HEK293T (cell line): Measurements from ENCODE around the gene FAM111A.

ENCODE experiments used
- ARNT ChIP-seq: fragments of 450-650 bp; IDR thresholded peaks from 2 replicates; pipeline ENCODE4 v1.6.1; 2017; ENCODE audit warnings: mild to moderate bottlenecking
- BHLHE40 ChIP-seq: fragments of 450-650 bp; IDR thresholded peaks from 2 replicates; pipeline ENCODE4 v1.6.1; 2016; ENCODE audit warnings: mild to moderate bottlenecking, moderate library complexity, borderline replicate concordance
- ELF4 ChIP-seq: fragments of 450-650 bp; IDR thresholded peaks from 2 replicates; pipeline ENCODE4 v1.6.1; 2017; ENCODE audit warnings: antibody characterized with exemption
- FOXA1 ChIP-seq: fragments of 450-650 bp; IDR thresholded peaks from 2 replicates; pipeline ENCODE4 v1.6.1; 2016; ENCODE audit warnings: mild to moderate bottlenecking
- HDGF ChIP-seq: fragments of 450-650 bp; IDR thresholded peaks from 2 replicates; pipeline ENCODE4 v1.6.1; 2017; ENCODE audit warnings: antibody characterized with exemption, borderline replicate concordance
- L3MBTL2 ChIP-seq: fragments of 450-650 bp; conservative IDR thresholded peaks from 2 replicates; pipeline ENCODE4 v1.6.1; 2016; ENCODE audit warnings: mild to moderate bottlenecking
- PKNOX1 ChIP-seq: fragments of 450-650 bp; IDR thresholded peaks from 2 replicates; pipeline ENCODE4 v1.6.1; 2016
- SP1 ChIP-seq: fragments of 450-650 bp; IDR thresholded peaks from 2 replicates; pipeline ENCODE4 v1.6.1; 2017
- SUZ12 ChIP-seq: fragments of 450-650 bp; IDR thresholded peaks from 2 replicates; pipeline ENCODE4 v1.6.1; 2016; ENCODE audit warnings: mild to moderate bottlenecking
- TARDBP ChIP-seq: fragments of 450-650 bp; IDR thresholded peaks from 2 replicates; pipeline ENCODE4 v1.6.1; 2016

GRCh38 chr11:59151761-59152160 lies 9.1 kb downstream of the FAM111A start:
- TF ChIP-seq BHLHE40 = no peak
- TF ChIP-seq ARNT = no peak
- TF ChIP-seq ELF4 = no peak
- TF ChIP-seq TARDBP = no peak
- no peak for TF ChIP-seq PKNOX1
- no peak for TF ChIP-seq FOXA1
- no peak for TF ChIP-seq SUZ12
- no peak for TF ChIP-seq L3MBTL2
- TF ChIP-seq SP1 = no peak
- no peak for TF ChIP-seq HDGF
